ENCODE measurements around the gene KRTAP5-10. TPM values are rescaled to one million over a fixed set of nuclear protein-coding genes. Genes with fewer than 3 reads are reported as not detected.
"Not testable (repeated sequence)": the region's sequence is repeated elsewhere in the genome, so short reads cannot be mapped to it uniquely, and the experiment has no call there.

The KRTAP5-10 gene
- total and polyA plus RNA-seq, 8 donors = 0.14 to 0.27 TPM; not detected in 6

GRCh38 chr11:71604798-71605488 lies 39.6 kb downstream of the KRTAP5-10 start:
- intact Hi-C loops (cut with DNase I); H3K27ac ChIP-seq; H3K9me3 ChIP-seq; H3K4me3 ChIP-seq; DNase-seq; H3K36me3 ChIP-seq; H3K4me1 ChIP-seq; ATAC-seq: not testable (repeated sequence)
- peaks cover 15 to 73% of the 10 kb centered on the region in 2 donors for H3K27me3 ChIP-seq
- peak; percentile 47 to 51 for TF ChIP-seq CTCF (IDR thresholded peaks at IDR 0.05)

- H3K27ac ChIP-seq; H3K36me3 ChIP-seq; ATAC-seq; H3K9me3 ChIP-seq; H3K4me1 ChIP-seq; intact Hi-C loops (cut with DNase I); H3K4me3 ChIP-seq; DNase-seq: not testable (repeated sequence)
- peaks cover 15 to 79% of the 10 kb centered on the region in 2 donors for H3K27me3 ChIP-seq
Observed at GRCh38 chr11:71606853-71607519, 41.6 kb downstream of the KRTAP5-10 start.

GRCh38 chr11:71607520-71608216 lies 42.3 kb downstream of the KRTAP5-10 start:
- intact Hi-C loops (cut with DNase I); H3K4me1 ChIP-seq; H3K9me3 ChIP-seq; H3K4me3 ChIP-seq; DNase-seq; H3K27ac ChIP-seq; H3K36me3 ChIP-seq; ATAC-seq: not testable (repeated sequence)
- H3K27me3 ChIP-seq = peaks cover 15 to 72% of the 10 kb centered on the region in 2 donors

GRCh38 chr11:71608272-71608671 lies 42.9 kb downstream of the KRTAP5-10 start:
- ATAC-seq; H3K4me1 ChIP-seq; H3K9me3 ChIP-seq; H3K4me3 ChIP-seq; H3K36me3 ChIP-seq; DNase-seq; intact Hi-C loops (cut with DNase I); H3K27ac ChIP-seq: not testable (repeated sequence)
- peaks cover 15 to 66% of the 10 kb centered on the region in 2 donors for H3K27me3 ChIP-seq

GRCh38 chr11:71611218-71611910 lies 46.0 kb downstream of the KRTAP5-10 start:
- H3K4me1 ChIP-seq; H3K36me3 ChIP-seq; intact Hi-C loops (cut with DNase I); ATAC-seq; H3K9me3 ChIP-seq; H3K4me3 ChIP-seq; H3K27ac ChIP-seq; DNase-seq: not testable (repeated sequence)
- H3K27me3 ChIP-seq = peaks cover 15 to 50% of the 10 kb centered on the region in 2 donors

GRCh38 chr11:71613931-71614330 lies 48.6 kb downstream of the KRTAP5-10 start:
- H3K9me3 ChIP-seq; H3K36me3 ChIP-seq; H3K4me3 ChIP-seq; H3K4me1 ChIP-seq; H3K27ac ChIP-seq; DNase-seq; intact Hi-C loops (cut with DNase I); ATAC-seq: not testable (repeated sequence)
- peaks cover 0 to 31% of the 10 kb centered on the region in 2 donors for H3K27me3 ChIP-seq

GRCh38 chr11:71614366-71614917 lies 49.1 kb downstream of the KRTAP5-10 start:
- intact Hi-C loops (cut with DNase I); H3K36me3 ChIP-seq; H3K27ac ChIP-seq; H3K9me3 ChIP-seq; H3K4me3 ChIP-seq; ATAC-seq; H3K4me1 ChIP-seq; DNase-seq: not testable (repeated sequence)
- H3K27me3 ChIP-seq = peaks cover 0 to 26% of the 10 kb centered on the region in 2 donors

- ATAC-seq; intact Hi-C loops (cut with DNase I); H3K4me1 ChIP-seq; H3K36me3 ChIP-seq; H3K27ac ChIP-seq; H3K4me3 ChIP-seq; H3K9me3 ChIP-seq: not testable (repeated sequence)
- peak in 2 of 4 donors; percentile 6 to 65 for DNase-seq
- peaks cover 0 to 20% of the 10 kb centered on the region in 2 donors for H3K27me3 ChIP-seq
Observed at GRCh38 chr11:71615003-71615402, 49.6 kb downstream of the KRTAP5-10 start.

Other genes with a start within 250 kb of the KRTAP5-10 start
- 100 to 1,000 TPM in 1 of 2 donors, 10 to 100 TPM in 1; 87.9 to 200 TPM for gene DHCR7, start 117.2 kb upstream of the KRTAP5-10 start, total RNA-seq
- 10 to 100 TPM; 14.6 to 37.6 (median 25.7) TPM for gene DHCR7, start 117.2 kb upstream of the KRTAP5-10 start, polyA plus RNA-seq (ENCODE audit: insufficient read length in 6 of 6)
- gene NADSYN1, start 112.4 kb upstream of the KRTAP5-10 start, total RNA-seq = 10 to 100 TPM; 71.4 to 78.9 TPM
- 10 to 100 TPM; 53.2 to 66.2 (median 58.6) TPM for gene NADSYN1, start 112.4 kb upstream of the KRTAP5-10 start, polyA plus RNA-seq (ENCODE audit: insufficient read length in 6 of 6)
- gene KRTAP5-7, start 38.3 kb upstream of the KRTAP5-10 start, total RNA-seq = under 1 TPM in 1 of 2 donors, not detected in 1; 0.24 TPM
- under 1 TPM in 2 of 6 donors, not detected in 4; 0.14 to 0.18 TPM for gene KRTAP5-7, start 38.3 kb upstream of the KRTAP5-10 start, polyA plus RNA-seq (ENCODE audit: insufficient read length in 6 of 6)
- under 1 TPM in 1 of 2 donors, not detected in 1; 0.31 TPM for gene KRTAP5-8, start 27.5 kb upstream of the KRTAP5-10 start, total RNA-seq
- gene KRTAP5-8, start 27.5 kb upstream of the KRTAP5-10 start, polyA plus RNA-seq (ENCODE audit: insufficient read length in 6 of 6) = under 1 TPM in 2 of 6 donors, not detected in 4; 0.21 to 0.49 TPM
- gene KRTAP5-9, start 17.1 kb upstream of the KRTAP5-10 start, total RNA-seq = under 1 TPM; 0.20 to 0.24 TPM
- gene KRTAP5-9, start 17.1 kb upstream of the KRTAP5-10 start, polyA plus RNA-seq (ENCODE audit: insufficient read length in 6 of 6) = under 1 TPM; 0.26 to 0.52 (median 0.41) TPM
- gene KRTAP5-11, start 17.3 kb downstream of the KRTAP5-10 start, total RNA-seq = not detected
- under 1 TPM in 3 of 6 donors, not detected in 3; 0.24 to 0.58 (median 0.41) TPM for gene KRTAP5-11, start 17.3 kb downstream of the KRTAP5-10 start, polyA plus RNA-seq (ENCODE audit: insufficient read length in 6 of 6)

Measured in left lung (tissue), 10 donors.